Measurements from ENCODE around the gene SMS.

SMS gene

DNA sequence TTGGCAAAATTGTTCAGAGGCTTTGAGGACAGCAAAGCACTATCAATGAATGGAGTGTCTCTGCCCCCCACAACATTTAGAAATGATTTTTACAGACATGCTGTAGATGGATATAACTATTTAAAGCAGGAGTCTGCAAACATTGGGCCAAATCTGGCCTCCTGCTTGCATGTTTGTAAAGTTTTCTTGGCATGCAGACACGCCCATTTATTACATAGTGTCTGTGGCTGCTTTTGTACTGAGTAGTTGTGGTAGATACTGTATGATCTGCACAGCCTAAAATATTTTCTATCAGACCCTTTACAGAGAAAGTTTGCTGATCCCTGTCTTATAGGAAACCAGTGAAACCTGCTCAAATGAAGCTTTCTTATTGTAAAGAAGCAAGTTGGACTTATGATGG, 46.1 kb downstream of the SMS start:
- no peak for DNase-seq

DNA sequence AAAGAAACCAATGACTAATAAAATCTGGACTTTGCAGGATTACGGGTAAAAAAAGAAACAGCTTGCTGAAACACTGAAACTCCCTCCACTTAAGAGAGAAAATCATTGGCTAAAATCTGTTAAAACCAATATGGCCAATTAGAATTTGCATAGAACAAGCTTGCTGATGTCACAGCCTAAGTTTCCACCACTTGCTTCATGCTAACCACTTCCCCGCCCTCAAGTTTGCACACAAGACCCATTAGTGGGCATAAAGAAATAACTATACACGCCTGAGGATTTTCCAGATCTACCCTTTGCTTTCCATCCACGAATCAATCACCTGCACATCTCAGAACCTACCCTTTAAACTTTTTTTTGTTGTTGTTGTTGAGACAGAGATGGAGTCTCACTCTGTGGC, 48.9 kb downstream of the SMS start:
- no peak for DNase-seq

- no peak for DNase-seq
Observed at GRCh38 chrX:21990832-21991231, 50.3 kb downstream of the SMS start.

DNA sequence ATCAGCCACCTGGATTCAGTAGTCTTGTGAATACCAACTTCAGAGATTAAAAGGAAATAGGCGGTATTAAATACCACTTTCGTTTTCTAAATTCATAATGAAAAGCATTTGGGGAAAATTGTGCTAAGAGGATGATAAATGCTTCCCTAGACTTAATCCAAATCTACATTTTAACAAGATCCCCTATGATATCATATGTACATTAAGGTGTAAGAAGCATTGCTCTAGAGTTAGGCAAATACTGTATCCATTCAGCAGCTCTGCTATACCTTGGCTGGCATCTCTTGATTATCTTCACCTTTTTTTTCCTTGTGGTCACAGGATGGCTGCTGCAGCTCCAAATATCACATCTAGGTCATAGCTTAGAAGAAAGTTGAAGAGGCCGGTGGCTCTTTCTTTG, 51.0 kb downstream of the SMS start:
- no peak for DNase-seq

GRCh38 chrX:21993265-21993664, 52.8 kb downstream of the SMS start:
- DNase-seq: no peak

- no peak for DNase-seq
Observed at GRCh38 chrX:21996872-21997455, 56.5 kb downstream of the SMS start.

- no peak for DNase-seq
Observed at GRCh38 chrX:21998037-21998436, 57.5 kb downstream of the SMS start.

GRCh38 chrX:22004866-22005265, 64.4 kb downstream of the SMS start:
- no peak for DNase-seq

- no peak for DNase-seq
Observed at GRCh38 chrX:22012051-22012450, 71.5 kb downstream of the SMS start.

DNA sequence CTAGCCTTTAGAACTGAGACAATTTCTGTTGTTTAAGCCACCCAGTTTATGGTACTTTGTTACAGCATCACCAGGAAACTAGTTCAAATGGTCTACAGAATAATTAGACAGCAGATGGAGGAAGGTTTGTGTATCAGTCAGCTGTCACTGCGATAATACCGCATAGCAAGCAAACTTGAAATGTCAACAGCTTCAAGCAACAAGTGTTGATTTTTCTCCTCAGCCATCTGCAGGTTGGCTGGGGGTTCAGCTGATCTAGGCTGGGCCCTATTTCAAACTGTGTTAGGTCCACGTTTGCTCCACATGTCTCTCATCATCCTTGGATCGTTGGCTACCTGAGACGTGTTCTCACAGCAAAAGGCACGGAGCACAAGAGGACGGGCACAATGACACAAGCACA, 72.4 kb downstream of the SMS start:
- no peak for DNase-seq

GRCh38 chrX:22015139-22015750, 74.7 kb downstream of the SMS start:
- DNase-seq: no peak

GRCh38 chrX:22021751-22022324, 81.3 kb downstream of the SMS start:
- no peak for DNase-seq

DNA sequence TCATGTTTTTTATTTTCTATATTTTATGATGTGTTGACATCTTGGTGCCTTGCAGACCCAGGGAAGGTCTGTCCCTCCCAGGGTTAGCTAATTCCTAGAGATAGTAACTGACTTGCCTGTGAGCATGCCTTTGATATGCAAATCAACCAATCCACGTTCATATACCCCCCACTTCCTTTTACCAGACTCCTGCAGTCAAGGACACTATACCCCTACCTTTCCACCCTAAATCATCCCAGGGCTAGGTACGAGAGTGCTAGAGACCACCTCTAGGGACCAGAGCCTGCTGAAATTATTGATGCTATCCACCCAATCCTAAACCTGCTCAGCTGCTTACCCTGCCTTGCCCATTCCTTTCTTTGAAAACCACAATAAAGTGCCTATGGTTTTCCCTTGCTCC, 84.1 kb downstream of the SMS start:
- no peak for DNase-seq

DNA sequence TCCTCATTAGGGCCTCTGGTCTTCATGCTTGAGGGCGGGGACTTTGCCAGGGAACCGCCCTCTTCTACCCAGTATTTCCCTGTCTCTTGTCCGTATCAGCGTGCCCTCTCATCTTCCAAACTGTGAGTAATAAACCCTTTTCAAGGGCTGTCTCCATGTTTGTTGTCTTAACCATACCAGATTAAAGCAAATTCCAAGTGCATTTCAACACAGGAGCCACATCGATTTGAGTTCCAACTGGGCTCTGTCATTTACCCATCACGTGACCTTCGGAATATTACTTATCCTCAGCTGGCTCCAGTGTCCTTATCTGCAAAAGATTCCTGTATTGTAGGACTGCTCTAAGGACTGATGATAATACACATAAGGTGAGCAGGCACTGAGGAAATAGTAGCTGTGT, 85.2 kb downstream of the SMS start:
- DNase-seq: no peak

DNA sequence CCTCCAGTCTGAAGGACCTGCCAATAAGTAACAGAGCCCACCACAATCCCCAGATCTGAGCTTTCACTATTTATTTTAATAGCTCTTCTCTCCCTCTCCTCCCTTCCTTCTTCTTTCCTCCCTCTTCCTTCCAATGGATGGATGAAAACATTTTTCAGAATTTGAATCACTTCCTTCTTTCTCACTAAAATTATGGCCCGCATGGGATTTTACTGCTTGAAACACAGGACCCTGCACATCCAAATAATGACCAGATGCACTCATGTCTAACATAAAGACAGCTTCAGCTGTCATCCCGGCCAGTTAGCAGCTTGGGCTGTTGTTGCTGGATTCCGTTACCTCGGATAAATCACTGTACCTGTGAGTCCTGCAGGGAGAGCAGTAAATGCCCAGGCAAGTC, 86.2 kb downstream of the SMS start:
- DNase-seq: no peak

- no peak for DNase-seq
Observed at GRCh38 chrX:22032084-22032483, 91.6 kb downstream of the SMS start, which contains the start of gene PHEX. Gene PHEX (plus strand): TSS chrX:22032325. CDS start chrX:22033006, 681 bp downstream.

- DNase-seq: no peak
Observed at GRCh38 chrX:22032506-22032905, 92.0 kb downstream of the SMS start.

DNA sequence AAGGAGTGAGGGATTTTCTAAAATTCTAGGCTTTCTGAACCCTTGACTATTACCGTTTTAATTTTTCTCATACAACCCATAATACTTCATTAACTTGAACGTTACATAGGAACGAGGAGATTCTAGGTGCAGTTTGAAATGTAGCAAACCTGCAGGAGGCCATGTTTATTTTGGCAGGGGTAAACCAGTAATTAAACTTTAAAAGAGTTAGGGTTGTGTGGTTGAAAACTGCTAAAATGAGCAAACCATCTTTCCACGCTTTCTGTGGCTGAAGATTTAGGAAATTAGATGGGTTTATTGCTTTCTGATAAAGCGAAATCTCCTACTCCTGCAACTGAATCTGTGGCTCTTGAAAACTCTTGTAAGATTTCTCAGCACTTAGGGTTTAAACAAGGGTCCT, 93.3 kb downstream of the SMS start:
- DNase-seq: no peak

DNA sequence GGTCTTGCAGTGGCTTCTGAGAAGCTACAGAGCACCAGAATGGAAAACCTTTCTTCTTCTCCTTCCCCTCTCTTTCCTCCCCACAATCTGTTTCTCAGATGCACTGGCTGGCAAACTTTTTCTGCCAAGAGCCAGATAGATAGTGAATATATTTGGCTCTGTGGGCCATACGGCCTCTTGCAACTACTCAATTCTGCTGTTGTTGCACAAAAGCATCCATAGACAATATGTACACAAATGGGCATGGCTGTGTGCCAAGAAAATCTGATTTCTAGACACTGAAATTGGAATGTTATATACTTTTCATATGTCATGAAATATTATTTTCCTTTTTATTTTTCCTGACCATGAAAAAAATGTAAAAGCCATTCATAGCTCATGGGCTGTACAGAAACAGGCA, 94.7 kb downstream of the SMS start:
- DNase-seq: no peak

GRCh38 chrX:22037225-22037624, 96.7 kb downstream of the SMS start:
- DNase-seq: no peak

DNA sequence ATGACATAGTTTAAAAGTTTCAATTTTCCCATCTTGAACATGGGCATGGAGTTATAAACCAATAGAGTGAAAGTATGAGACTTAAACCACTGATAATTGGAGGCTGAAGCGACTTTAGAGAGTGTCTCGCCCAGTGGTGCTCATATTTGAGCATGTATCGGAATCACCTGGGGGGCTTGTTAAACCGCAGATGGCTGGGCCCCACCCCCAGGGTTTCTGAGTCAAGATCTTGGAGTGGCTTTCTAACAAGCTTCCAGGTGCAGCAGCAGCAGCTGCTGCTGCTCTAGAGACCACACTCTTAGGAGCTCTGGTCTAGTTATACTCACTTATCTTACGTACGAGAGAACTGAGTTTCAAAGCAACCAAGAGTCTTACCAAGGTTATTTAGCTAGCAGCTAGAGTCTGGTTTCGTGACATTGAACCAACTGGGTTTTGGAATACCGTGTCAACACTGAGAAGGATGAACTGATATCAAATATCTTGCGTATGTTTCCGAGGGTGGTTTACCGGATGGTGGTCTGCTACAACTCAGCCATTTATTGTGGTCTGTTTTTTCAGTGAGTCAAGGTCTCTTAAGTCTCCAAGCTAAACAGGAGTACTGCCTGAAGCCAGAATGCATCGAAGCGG, 97.5 kb downstream of the SMS start:
- no peak for DNase-seq

DNA sequence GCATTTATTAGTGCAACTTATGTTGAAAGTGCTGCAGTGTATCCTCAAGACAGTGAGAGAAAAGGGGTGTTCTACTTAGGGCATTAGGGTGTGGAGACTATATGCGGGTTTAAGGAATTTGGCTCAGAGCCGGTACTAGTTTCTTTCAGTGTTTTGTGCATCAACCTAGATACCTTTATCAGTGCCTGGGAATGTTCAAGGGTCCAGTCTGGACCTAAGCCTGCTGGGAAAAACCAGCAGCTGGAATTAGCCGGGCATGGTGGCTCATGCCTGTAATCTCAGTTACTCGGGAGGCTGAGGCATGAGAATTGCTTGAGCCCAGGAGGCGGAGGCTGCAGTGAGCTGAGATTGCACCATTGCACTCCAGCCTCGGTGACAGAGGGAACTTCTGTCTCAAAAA, 99.0 kb downstream of the SMS start:
- no peak for DNase-seq

DNA sequence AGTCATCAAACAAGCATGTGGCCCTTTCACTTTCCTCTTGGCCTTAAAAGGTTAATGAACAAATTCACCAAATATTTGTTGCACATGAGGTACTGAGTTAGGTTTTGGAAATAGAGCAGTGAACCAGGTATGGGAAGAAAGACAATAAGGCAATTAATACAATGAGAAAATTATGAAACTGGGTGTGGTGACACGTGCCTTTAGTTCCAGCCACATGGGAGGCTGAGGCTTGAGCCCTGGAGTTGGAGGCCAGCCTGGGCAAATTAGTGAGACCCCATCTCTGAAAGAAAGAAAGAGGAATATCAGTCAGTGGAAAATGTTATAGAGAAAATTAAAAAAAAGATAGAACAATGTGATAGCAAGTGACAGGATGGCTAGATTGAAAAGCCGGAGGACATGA, 99.7 kb downstream of the SMS start:
- DNase-seq: no peak

GRCh38 chrX:22041907-22042530, 101.5 kb downstream of the SMS start:
- DNase-seq: no peak
